Measurements from ENCODE around the gene IGSF3. TPM values are rescaled to one million over a fixed set of nuclear protein-coding genes. Genes with fewer than 3 reads are reported as not detected.

Gene IGSF3
- polyA plus RNA-seq, 1 donor (not counting 4 experiments of a cell fraction or from before 2014, with no cell fraction given), result 47.4 TPM

- H3K79me2 ChIP-seq (ENCODE audit: control insufficient read depth, insufficient read depth, low read length), result no peaks in the 10 kb centered on the region
- no peak overlapping the region for H2AFZ ChIP-seq (ENCODE audit: control insufficient read depth, low read length)
- dilution Hi-C loops (cut with MboI; ENCODE audit: extremely low pct_ligation_motif_present, low sequenced_read_pairs), result no loop called here
- no peaks in the 10 kb centered on the region for H3K9me3 ChIP-seq (ENCODE audit: control insufficient read depth, low read depth, low read length)
- no peak for FAIRE-seq
- no peaks in the 10 kb centered on the region for H3K27me3 ChIP-seq (ENCODE audit: control insufficient read depth, extremely low read depth, insufficient read depth, low read length)
- H4K20me1 ChIP-seq (ENCODE audit: control insufficient read depth, extremely low read depth, insufficient read depth, low read length), result no peaks in the 10 kb centered on the region
- no peak for DNase-seq (ENCODE audit: low read depth, low spot score)
- no peak overlapping the region for H3K27ac ChIP-seq (ENCODE audit: control insufficient read depth, insufficient read depth, low read length)
- no peak overlapping the region for H3K4me3 ChIP-seq (ENCODE audit: control insufficient read depth in 2 of 3, extremely low read depth in 1 of 3, insufficient read depth in 2 of 3, low read depth in 1 of 3, low read length in 3 of 3)
- no peaks in the 10 kb centered on the region for H3K9me1 ChIP-seq (ENCODE audit: control insufficient read depth, extremely low read depth, insufficient read depth, low read length)
- TF ChIP-seq CTCF (optimal IDR thresholded peaks at IDR 0.05 in 1 of 3, IDR thresholded peaks at IDR 0.05 in 1 of 3, conservative IDR thresholded peaks at IDR 0.05 in 1 of 3; ENCODE audit: extremely low read depth in 1 of 3, insufficient read depth in 2 of 3, low read length in 3 of 3) (no peak), EZH2 (IDR thresholded peaks at IDR 0.05; ENCODE audit: low read length) (no peak)
- no peak overlapping the region for H3K9ac ChIP-seq (ENCODE audit: control insufficient read depth, extremely low read depth, insufficient read depth, low read length)
- H3K4me2 ChIP-seq (ENCODE audit: control insufficient read depth, extremely low read depth, insufficient read depth, low read depth, low read length), result no peak overlapping the region
- peaks cover 0 to 3% of the 10 kb centered on the region in 2 experiments for H3K36me3 ChIP-seq (ENCODE audit: control insufficient read depth in 2 of 2, extremely low read depth in 1 of 2, insufficient read depth in 2 of 2, low read length in 2 of 2)
- H3K4me1 ChIP-seq (ENCODE audit: control insufficient read depth, extremely low read depth, insufficient read depth, low read length), result peaks cover 15% of the 10 kb centered on the region
Observed at GRCh38 chr1:116531917-116532316, 135.6 kb downstream of the IGSF3 start.

GRCh38 chr1:116529681-116530080 is 137.9 kb downstream of the IGSF3 start:
- no peak overlapping the region for H3K9ac ChIP-seq (ENCODE audit: control insufficient read depth, extremely low read depth, insufficient read depth, low read length)
- no peak for TF ChIP-seq EZH2 (IDR thresholded peaks at IDR 0.05; ENCODE audit: low read length)
- no peak for TF ChIP-seq CTCF (optimal IDR thresholded peaks at IDR 0.05 in 1 of 3, IDR thresholded peaks at IDR 0.05 in 1 of 3, conservative IDR thresholded peaks at IDR 0.05 in 1 of 3; ENCODE audit: extremely low read depth in 1 of 3, insufficient read depth in 2 of 3, low read length in 3 of 3)
- no peaks in the 10 kb centered on the region for H3K27me3 ChIP-seq (ENCODE audit: control insufficient read depth, extremely low read depth, insufficient read depth, low read length)
- H3K36me3 ChIP-seq (ENCODE audit: control insufficient read depth in 2 of 2, extremely low read depth in 1 of 2, insufficient read depth in 2 of 2, low read length in 2 of 2), result peaks cover 0 to 3% of the 10 kb centered on the region in 2 experiments
- H3K9me3 ChIP-seq (ENCODE audit: control insufficient read depth, low read depth, low read length), result no peaks in the 10 kb centered on the region
- H3K9me1 ChIP-seq (ENCODE audit: control insufficient read depth, extremely low read depth, insufficient read depth, low read length), result no peaks in the 10 kb centered on the region
- no peak for FAIRE-seq
- DNase-seq (ENCODE audit: low read depth, low spot score), result no peak
- H3K27ac ChIP-seq (ENCODE audit: control insufficient read depth, insufficient read depth, low read length), result no peak overlapping the region
- no peaks in the 10 kb centered on the region for H3K79me2 ChIP-seq (ENCODE audit: control insufficient read depth, insufficient read depth, low read length)
- dilution Hi-C loops (cut with MboI; ENCODE audit: extremely low pct_ligation_motif_present, low sequenced_read_pairs), result no loop called here
- no peak overlapping the region for H3K4me2 ChIP-seq (ENCODE audit: control insufficient read depth, extremely low read depth, insufficient read depth, low read depth, low read length)
- H3K4me1 ChIP-seq (ENCODE audit: control insufficient read depth, extremely low read depth, insufficient read depth, low read length), result peaks cover 4% of the 10 kb centered on the region
- H3K4me3 ChIP-seq (ENCODE audit: control insufficient read depth in 2 of 3, extremely low read depth in 1 of 3, insufficient read depth in 2 of 3, low read depth in 1 of 3, low read length in 3 of 3), result no peak overlapping the region
- no peaks in the 10 kb centered on the region for H4K20me1 ChIP-seq (ENCODE audit: control insufficient read depth, extremely low read depth, insufficient read depth, low read length)
- H2AFZ ChIP-seq (ENCODE audit: control insufficient read depth, low read length), result no peak overlapping the region

All from keratinocyte (primary cell).